A204.1 (cell line): ENCODE results near the gene CYB561D2.

ENCODE experiments used
- FAIRE-seq: peaks from 2 replicates; lab custom pipeline; 2012; peaks lifted over from hg19 to GRCh38; lab: Jason Lieb, UNC

Gene CYB561D2

DNA sequence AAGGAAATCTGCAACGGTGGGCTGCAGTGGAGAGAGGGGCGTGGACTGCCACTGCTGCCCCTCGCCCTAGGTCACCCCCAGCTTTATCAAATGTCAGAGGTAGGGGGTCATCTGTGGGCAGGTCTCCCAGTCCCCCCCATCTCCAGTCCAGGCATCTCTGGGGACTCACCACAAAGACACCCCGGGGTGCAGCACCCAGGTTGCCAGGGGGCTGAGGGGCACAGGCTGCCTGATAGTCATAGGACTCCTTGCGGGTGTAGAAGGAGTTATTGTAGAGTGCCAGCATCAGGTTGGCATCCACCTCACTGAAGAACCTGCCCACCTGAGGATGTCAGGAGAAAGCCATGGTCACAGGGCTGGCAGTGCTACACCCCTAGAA lies 15.2 kb downstream of the CYB561D2 start:
- FAIRE-seq, result no peak

DNA sequence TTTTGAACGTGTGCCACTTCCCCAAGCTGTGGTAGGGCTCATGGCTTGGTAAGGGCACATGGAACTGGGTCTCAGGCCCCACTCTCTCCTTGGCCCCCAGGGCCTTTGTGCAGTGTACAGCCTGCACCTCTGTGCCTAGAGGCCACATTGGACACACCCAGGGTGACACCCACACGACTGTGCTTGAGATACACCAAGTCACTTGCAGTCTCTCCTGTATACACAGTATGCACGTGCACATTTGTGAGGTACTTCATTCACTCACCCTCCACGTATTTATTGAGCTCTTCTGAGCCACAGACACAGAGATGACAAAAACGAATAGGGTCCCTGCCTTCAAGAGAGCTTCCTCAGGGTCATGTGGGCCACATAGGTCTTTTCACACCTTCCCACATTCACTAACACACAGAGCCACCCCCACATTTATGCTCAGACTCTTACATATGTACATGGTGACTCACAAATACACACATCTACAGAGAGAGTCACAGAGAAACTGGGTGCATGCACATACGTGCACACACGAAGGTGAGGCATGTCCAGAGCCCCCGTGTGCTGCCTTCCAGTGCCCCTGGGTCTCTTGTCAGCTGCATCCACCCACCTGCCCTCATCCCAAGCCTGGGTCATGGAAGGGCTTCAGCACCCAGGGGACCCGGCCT lies 18.5 kb downstream of the CYB561D2 start:
- no peak for FAIRE-seq

DNA sequence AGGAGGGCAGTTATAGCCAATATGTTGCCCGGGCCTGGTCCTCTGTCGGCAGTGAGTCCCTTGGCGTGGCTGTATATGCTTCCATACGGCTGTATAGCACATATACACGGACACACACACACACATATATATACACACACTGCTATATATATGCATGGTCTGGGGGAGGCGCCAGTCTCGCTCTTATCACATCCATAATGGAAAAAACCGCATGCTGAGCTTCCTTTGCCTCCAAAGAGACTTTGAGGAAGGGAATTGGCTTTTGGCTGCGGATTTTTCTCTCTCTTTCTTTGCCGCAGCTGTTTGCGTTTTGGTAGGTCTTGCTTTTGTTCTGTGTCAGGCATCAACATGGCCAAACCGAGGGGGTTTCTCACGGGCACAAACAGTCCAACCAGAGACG lies 19.9 kb downstream of the CYB561D2 start:
- no peak for FAIRE-seq

DNA sequence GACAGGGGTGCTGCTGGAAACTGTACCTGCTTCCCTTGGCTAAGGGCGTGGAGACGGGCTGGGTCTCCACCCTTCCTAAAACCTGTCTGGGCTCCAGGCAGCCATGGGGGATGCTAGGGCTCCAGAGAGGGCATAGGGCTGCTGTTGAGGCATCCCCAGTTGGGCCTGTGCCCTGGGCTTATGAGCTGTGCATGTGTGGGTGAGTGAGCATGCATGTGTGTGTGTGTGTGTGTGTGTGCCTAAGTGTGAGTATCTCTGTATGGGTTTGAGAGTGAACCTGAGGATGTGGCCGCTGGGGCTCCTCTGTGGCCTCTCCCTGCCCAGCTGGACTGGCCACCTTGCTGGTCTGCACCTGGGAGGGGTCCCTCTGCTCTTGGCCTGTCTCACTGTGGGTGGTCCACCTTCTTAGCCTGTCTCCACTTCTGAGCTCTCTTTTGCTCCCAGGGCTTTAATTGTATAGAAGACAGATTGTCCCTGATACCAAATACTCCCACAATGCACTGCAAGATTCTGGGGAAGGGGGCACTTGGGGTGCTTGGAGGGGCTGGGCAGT lies 20.5 kb downstream of the CYB561D2 start:
- no peak for FAIRE-seq

DNA sequence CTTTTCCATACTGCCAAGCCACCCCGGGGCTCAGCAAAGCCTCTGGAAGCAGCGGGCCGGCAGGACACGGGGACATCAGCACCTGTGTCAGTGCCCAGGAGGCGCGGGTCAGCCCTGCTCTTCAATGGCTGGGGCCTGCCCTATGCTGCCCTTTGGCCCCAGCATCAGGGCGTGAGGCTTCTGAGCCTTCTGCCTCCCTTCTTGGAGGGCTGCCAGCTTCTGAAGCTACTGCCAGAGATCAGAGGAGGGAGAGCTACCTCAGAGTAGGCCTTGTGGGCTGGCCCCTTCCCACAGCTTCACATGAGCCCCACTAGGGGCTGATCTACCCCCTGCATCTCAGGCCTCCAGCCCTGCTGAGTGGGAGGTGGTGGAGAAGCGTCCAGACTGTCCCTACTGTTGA lies 21.7 kb downstream of the CYB561D2 start:
- no peak for FAIRE-seq

DNA sequence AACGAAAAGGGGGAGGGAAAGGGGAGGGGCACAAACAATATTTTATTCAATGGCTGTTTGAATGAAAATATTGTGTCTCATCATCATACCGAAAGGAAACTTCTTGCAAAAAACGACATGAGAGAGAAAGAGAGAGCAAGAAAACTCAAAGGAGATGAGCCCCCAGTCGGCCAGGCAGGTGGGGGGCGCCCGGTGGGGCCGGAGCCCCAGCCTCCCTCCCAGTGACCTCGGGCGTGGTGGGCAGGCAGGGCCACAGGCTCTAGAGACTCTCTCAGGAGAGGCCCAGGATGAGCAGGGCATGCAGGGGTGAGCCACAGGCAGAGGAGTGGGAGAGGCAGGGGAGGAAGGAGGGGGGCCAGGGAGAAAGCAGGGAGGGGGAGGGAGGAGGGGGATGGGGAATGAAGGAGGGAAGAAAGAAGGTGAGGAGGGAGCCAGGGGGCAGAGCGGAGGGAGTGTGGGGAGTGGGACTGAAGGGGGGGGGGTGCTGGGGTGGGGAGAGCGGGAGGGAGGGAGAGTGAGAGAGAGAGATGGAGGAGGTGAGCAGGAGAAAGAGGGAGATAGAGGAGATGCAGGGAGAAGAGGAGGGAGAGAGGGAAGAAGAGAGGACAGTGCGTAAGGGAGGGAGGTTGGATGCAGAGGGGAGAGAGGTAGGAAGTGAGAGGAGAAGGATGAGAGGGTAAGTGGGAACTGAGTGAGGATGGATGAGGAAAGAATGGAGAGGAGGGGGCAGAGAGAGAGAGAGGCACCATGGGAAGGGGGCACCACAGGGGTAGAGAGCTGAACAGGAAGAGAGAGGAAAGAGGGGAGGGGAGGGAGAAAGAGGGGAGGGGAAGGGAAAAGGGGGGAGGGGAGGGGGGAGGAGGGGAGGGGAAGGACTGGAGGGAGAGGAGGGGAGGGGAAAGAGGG lies 22.7 kb downstream of the CYB561D2 start:
- no peak for FAIRE-seq

DNA sequence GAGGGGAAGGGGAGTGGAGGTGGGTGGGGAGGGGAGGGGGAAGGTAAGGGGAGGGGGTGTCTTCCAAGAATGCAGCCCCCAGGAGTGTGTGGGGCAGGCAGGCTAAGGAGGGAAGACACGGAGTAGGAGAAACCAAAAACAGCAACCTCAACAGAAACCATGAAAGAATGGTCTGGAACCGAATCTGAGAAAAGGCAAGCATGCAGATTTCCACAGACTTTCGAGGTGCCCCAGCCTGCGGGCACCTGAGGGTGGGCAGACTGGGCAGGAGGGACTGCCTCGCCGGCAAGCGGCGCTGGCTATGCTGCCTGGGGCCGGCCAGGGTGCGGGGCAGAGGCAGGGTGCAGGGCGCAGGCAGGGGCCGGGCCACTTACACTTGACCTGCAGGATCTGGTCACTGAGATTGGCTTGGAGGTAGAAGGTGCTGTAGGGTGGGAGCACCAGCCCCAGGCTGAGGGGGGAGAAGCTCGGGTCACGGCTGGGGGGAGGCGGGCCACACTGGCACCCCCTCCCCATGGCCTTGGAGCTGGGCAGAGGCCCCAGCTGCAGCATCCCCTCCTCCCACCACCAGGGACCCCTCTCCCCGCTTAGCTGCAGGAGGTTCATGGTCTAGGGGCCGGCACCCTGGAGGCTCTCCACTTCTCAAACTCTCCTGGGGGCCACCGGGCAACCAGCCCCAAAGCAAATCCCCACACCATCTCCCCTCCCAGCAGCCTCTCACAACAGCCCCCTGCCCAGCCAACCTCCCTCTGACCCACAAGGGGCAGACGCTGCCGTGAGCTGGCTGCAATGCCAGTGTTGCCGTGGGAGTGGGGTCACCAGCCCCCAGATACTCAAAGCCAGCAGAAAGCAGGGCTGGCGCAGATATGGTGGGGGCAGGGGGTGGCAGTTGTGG lies 23.9 kb downstream of the CYB561D2 start:
- no peak for FAIRE-seq

DNA sequence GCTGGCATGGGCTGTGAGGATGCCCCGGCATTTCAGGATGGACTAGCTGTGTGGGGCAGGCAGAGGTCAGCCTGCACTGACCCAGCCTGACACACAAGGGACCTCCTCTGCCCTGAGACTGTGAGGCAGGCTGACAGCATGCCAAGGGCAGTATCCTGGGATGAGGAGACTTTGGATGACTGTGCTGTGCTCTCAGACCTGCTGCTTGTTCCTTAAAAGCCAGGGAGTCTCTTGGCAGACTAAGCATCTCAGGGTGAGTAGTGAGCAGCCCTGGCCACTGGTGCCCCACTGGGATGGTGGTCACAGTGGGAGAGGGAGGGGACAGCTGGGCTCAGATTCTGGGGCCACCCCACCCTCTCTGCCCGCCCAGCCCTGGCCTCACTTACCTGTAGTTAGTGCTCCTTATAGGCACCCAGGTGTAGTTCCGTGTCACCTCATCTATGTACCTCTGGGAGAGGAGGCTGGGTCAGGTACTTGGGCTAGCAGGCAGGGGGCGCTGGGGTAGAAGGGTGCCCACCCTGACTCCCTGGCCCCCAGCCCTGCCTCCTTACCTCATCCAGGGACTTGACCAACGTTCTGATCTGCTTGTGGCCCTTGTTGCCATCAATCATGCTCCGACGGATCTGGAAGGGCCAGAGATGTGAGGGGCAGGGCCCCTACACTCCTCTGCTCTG lies 24.7 kb downstream of the CYB561D2 start:
- no peak for FAIRE-seq

DNA sequence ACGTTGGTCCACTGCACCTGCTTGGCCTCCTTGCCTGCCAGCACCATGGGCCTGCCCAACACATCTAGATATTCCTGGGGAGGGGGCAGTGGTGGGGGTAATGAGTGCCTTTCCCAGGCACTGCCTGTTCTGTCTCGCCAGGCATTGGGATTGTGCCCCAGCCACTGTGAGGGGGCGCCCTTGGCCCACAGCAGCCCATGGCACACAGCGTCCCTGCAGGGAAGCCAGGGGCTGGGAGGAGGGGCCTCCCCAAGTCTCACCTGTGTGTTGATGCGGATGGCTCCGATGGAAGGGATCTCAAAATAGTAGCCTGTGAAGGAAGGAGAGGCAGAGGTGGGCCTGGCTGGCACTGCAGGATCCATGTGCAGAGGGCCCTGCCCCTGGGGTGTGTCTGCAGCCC lies 27.4 kb downstream of the CYB561D2 start:
- no peak for FAIRE-seq

DNA sequence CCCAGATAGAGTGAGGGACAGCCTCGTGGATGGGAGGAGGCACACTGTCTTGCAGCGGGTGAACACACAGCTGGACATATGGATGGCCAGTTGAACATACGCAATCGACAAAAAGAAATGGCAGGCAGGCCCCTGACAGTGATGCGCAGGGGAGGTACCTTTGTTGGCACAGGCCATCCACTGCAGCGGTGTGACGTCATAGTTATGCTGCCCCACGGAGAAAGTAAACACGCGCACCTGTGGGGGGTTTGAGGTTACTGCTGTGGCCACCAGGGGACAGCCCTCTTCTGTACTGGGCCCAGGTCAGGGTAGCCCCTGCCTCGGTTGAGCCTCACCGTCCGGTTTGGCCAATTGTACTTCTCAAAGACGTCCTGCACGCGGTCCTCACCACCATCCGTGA lies 28.1 kb downstream of the CYB561D2 start:
- FAIRE-seq, result no peak

DNA sequence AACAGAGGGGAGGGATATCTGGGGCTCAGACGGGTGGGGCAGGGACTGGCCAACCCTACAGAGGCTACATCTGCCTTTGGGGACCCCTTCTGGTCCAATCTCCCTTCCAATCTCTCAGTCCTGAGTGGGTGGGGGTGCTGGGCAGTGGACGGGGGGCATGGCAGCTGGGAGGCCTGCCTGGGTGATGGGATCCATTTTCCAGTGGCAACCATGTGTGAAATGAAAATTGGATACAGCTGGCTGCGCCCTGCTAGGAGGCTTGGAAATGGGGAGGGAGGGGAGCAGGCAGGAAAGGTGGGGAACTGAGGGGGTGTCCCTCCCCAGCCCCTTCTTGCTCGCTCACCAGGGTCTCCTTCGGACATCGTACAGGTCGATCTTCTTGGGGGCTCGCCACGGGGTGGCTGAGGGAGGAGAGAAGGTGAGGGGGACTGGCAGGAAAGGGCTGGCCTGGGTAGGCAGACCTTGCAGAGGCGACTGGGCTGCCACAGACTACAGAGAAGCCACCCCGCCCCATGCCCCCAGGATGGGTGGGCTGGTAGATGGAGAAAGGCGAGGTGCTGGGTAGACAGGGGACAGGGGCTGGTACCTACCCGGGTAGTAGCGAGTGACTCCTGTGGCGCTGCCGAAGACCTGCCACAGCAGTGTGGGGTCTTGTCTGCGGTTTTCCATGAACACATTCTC lies 29.9 kb downstream of the CYB561D2 start:
- no peak for FAIRE-seq

DNA sequence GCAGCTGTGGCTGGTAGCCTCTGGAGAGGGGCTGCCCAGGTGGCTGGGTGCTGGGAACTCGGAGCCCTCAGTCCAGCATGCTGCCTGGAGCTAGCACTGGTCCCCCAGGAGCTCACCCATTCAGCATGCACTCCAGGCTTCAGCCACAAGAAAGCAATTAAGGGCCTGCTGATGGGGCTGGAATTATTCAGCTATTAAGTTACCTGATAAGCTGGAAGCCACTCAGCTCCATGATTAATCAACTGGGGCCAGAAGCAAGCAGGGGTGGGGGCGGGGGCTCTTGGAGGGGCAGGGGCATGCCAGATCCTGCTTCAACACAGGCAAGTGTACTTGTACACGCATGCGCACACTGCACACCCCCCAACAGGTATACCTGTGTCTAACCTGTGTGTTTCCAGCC lies 30.7 kb downstream of the CYB561D2 start:
- FAIRE-seq, result no peak

DNA sequence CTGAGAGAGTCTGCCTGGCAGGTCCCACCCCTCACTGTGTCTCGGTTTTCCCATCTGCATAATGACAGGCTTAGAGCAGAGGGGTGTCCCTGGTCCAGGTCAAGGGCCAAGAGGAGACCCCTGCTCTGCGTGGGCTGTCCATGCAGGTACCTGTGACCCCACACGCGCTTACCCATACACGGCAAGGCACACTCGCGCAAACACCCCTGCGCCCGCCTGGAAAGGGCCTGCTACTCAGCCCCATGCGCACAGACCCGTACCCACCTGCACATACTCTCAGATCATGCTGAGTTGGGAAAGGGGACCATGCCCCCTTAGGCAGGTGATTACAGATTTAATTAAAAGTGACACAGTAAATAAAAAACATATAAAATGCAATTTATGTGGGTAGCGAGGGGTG lies 32.1 kb downstream of the CYB561D2 start:
- FAIRE-seq, result no peak

DNA sequence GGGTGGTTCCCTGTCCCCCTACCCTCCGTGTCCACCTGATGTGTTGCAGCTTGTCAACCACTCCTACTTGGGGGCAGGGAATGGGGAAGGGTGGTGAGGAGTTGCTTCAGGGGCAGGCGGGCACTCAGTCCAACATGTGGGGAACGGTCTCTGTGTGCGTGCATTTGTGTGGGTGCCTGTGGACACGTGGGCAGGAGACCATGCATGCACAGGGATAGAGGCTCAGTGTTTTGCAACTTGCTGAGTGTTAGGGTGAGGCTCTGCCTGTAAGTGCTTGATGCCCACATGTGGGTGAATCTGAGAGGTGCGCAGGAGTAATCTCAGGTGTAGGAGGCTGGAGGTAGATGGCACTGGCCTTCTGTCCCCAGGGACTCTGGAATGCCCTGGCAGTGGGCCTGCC lies 33.1 kb downstream of the CYB561D2 start:
- FAIRE-seq, result no peak

DNA sequence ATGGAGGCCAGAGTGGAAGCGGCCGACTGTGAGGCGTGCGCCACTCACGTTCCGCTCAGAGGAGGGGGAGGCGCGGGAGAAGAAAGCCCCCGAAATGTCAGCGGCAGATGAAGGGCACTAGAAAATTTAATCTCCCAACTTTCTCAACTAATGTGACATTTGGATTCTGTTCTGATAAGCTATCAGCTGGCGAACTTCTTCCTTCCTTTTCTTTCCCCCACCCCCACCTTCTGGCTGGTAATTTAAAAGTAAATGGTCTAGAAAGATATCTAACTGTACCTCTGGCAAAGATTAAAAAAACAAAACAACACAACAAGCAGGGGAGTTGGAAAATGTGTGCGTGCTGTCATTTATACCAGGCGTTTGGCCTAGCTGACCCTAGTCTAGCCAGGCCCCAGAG lies 35.1 kb downstream of the CYB561D2 start:
- no peak for FAIRE-seq

DNA sequence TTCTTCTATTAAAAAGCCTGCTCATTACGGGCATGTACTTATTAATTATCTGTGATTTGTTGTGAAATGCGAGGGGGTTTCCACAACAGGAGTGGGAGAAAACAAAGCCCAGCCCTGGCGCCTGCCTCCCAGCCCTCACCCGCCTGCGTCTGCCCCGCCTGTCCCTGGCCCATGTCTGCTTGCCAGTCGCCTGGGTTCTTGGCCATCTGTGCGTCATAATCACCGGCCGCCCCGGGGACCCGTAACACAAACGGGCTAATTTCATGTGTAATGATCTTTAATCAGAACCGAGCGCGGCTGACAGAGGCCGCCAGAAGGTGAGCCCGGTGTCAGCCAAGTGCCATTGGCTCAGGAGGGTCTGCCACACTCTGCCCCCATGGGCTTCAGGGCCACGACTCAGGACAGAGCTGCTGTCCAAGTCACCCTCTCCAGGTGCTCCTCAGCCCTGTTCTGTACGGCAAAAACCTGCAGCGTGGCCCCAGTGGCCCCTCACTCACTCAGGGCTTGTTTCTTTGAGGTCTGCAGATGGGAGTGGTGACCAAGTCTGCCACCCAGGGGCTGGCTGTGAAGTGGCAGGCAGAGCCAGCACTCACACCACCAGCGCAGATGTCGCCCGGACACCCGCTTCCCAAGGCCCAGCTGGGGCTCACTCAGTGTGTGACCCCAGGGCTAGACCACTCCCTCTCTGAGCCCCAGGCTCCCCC lies 37.5 kb downstream of the CYB561D2 start:
- FAIRE-seq, result no peak

DNA sequence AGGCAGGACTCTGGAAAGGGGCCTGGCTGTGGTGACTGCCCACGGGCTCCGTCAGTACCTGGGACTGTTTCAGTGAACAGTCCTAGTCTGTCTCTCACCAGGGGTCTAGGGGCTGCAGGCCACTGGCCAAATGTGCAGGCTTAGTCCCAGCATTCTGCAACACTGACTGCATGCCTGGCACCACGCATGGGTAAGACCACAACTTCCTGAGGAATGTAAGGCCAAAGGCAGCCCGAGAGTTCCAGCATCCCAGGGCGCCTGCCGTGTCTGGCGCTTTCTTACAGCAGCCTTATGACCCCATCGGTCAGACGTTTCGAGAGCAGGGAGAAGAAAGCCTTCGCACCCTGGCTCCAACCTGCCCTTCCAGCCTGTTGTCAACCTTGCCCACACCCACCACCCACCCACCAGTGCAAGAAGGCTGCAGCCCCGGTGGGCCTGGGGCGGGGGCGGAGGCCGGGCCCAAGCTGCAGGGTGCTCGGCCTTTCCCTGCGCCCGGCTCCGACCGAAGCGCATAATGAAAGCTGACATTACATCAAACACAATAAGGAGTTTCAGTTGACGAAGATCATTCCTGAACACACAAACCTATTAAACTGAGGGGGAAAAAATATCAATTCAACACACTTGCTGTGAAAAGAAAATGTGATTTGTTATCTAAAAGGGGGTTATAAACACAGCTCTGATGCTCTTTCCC lies 38.2 kb downstream of the CYB561D2 start:
- no peak for FAIRE-seq

DNA sequence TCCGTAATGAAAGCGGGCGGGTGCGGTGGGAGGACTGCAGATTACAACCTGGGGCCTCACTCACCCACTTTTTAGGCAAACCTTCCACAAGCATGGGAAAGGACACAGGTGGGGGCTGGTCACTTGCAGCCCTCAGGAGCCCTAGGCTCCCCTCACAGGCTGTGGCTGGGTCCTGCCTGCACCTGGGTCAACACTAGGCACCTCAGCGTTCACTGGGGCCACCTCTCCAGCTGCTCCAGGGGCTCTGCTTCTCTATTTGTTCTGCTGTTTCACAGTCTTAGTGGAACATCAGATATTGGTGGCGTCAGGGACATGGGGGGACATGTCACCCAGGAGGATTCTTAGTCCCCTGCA lies 38.7 kb downstream of the CYB561D2 start:
- no peak for FAIRE-seq

DNA sequence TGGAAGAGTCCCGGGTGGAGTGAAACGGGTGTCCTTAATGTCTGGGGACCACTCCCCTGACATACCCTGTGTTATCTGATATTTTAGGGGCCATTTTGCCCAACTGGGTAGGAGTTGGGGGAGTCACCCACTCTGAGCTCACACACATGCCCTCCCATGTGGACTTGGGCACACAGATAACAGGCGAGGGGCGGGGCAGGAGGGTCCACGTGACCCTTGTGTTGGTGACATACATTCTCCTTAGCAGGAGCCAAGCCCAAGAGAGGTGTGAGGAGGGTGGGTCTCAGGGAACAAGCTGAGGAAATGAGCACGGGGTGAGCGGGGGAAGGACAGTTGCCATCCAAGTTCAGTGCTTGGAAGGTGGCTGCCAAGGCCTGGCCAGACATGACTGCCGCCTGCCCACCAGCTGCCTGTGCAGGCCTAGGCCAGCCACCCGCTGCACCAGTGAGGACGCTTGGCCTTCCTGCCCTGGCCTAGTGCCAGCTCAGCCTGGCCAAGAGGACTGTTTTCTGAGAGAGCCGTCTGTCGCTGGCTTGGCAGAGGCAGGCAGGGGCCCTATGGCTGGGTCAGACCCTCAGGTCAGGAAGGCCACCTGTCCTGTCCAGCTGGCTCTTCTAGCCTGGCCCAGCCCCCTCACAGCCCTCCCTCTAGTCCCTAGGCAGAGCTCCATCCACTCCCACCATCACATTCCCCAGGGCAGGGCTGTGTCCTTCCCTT lies 40.0 kb downstream of the CYB561D2 start:
- FAIRE-seq, result no peak
